Mucosa of descending colon (tissue), 3 donors: ENCODE data around the gene COL19A1. TPM values are rescaled to one million over a fixed set of nuclear protein-coding genes. Genes with fewer than 3 reads are reported as not detected.
"Not testable (repeated sequence)": the region's sequence is repeated elsewhere in the genome, so short reads cannot be mapped to it uniquely, and the experiment has no call there.

Source experiments
- ATAC-seq: fragments of 200-7000 bp; cut with Tn5 transposase; one replicate; pipeline ENCODE4 v1.9.1; 2020; ENCODE audit warnings: mild to moderate bottlenecking, moderate library complexity
- DNase-seq, 3 donors: peaks; one replicate each; pipeline ENCODE4 v3.0.0-alpha.2; 2020
- H3K36me3 ChIP-seq: fragments of 200-600 bp; one replicate; pipeline ENCODE4 v1.8.0; 2021; ENCODE audit warnings: low read depth, mild to moderate bottlenecking
- H3K4me1 ChIP-seq: fragments of 200-600 bp; one replicate; pipeline ENCODE4 v1.8.0; 2021; ENCODE audit warnings: low read depth, mild to moderate bottlenecking
- H3K4me3 ChIP-seq: fragments of 200-600 bp; one replicate; pipeline ENCODE4 v1.8.0; 2021; ENCODE audit warnings: mild to moderate bottlenecking
- H3K9me3 ChIP-seq: fragments of 200-600 bp; one replicate; pipeline ENCODE4 v1.8.0; 2021; ENCODE audit warnings: mild to moderate bottlenecking
- CTCF ChIP-seq: fragments of 200-600 bp; IDR thresholded peaks from one replicate; pipeline ENCODE4 v1.8.0; 2022; ENCODE audit warnings: antibody characterized with exemption, mild to moderate bottlenecking
- intact Hi-C, 2 donors: fragments of 100-400 bp; cut with DNase I in 1 of 2; cut with micrococcal nuclease in 1 of 2; formaldehyde crosslinking; loops; one replicate each; pipeline versions ENCODE4 v1.11.0 to v1.11.1; 2022; cut with DNase I, micrococcal nuclease
- total RNA-seq, 3 donors: library from RNA; stranded (reverse); fragmentation: NEBNext Ultra II Directional in 2 of 3; extraction: Animal tissue kit (Norgen Biotek cat#: 25700) in 2 of 3; gene quantifications; one replicate each; pipeline versions ENCODE4 v1.2.1 to v1.2.4, GENCODE V29; 2021 to 2023
- donor health status: DM: no; HTN: no; CAD: no; lungs with moderate emphysema.
- donor health status: DM: no; HTN: no; CAD: no.
- donor health status: DM: no; HTN: yes; CAD: no.

COL19A1 gene
- total RNA-seq, 3 donors from 2014 or later: 0.19 to 0.49 (median 0.24) TPM

GRCh38 chr6:69913361-69913760 is 47.0 kb downstream of the COL19A1 start:
- TF ChIP-seq CTCF: no peak
- no peaks in the 10 kb centered on the region for H3K36me3 ChIP-seq
- no peak overlapping the region for H3K4me3 ChIP-seq
- ATAC-seq (no peak), DNase-seq (no peak)
- H3K9me3 ChIP-seq: no peaks in the 10 kb centered on the region
- intact Hi-C loops: no loop called here
- no peaks in the 10 kb centered on the region for H3K4me1 ChIP-seq

- no peaks in the 10 kb centered on the region for H3K36me3 ChIP-seq
- no peak for TF ChIP-seq CTCF
- DNase-seq (no peak), ATAC-seq (no peak)
- intact Hi-C loops: no loop called here
- H3K9me3 ChIP-seq: no peaks in the 10 kb centered on the region
- no peaks in the 10 kb centered on the region for H3K4me1 ChIP-seq
- no peak overlapping the region for H3K4me3 ChIP-seq
Measured at GRCh38 chr6:69914015-69914485, 47.7 kb downstream of the COL19A1 start.

- Histone ChIP-seq H3K36me3 (no peaks in the 10 kb centered on the region), H3K4me3 (no peak overlapping the region), H3K4me1 (no peaks in the 10 kb centered on the region), H3K9me3 (no peaks in the 10 kb centered on the region)
- TF ChIP-seq CTCF: no peak
- DNase-seq (no peak), ATAC-seq (no peak)
- intact Hi-C loops: no loop called here
Measured at GRCh38 chr6:69915346-69915745, 49.0 kb downstream of the COL19A1 start.

- no peak for TF ChIP-seq CTCF
- no peaks in the 10 kb centered on the region for H3K36me3 ChIP-seq
- ATAC-seq (no peak), DNase-seq (no peak)
- H3K4me3 ChIP-seq: no peak overlapping the region
- intact Hi-C loops: no loop called here
- no peaks in the 10 kb centered on the region for H3K4me1 ChIP-seq
- H3K9me3 ChIP-seq: no peaks in the 10 kb centered on the region
Measured at GRCh38 chr6:69917834-69918233, 51.5 kb downstream of the COL19A1 start.

GRCh38 chr6:69918813-69919475 is 52.6 kb downstream of the COL19A1 start:
- ATAC-seq: no peak
- no peaks in the 10 kb centered on the region for H3K4me1 ChIP-seq
- intact Hi-C loops: no loop called here
- no peak for DNase-seq
- no peak for TF ChIP-seq CTCF
- no peaks in the 10 kb centered on the region for H3K36me3 ChIP-seq
- H3K9me3 ChIP-seq: no peaks in the 10 kb centered on the region
- H3K4me3 ChIP-seq: no peak overlapping the region

GRCh38 chr6:69921066-69921465 is 54.7 kb downstream of the COL19A1 start:
- H3K36me3 ChIP-seq, H3K4me1 ChIP-seq, intact Hi-C loops, ATAC-seq, H3K4me3 ChIP-seq, H3K9me3 ChIP-seq, DNase-seq: not testable (repeated sequence)

GRCh38 chr6:69921611-69922010 is 55.3 kb downstream of the COL19A1 start:
- H3K36me3 ChIP-seq, H3K4me3 ChIP-seq, ATAC-seq, H3K9me3 ChIP-seq, DNase-seq, intact Hi-C loops, H3K4me1 ChIP-seq: not testable (repeated sequence)
